GM18507 (cell line): ENCODE measurements around the gene SRP14.
"Not testable (repeated sequence)": the region's sequence is repeated elsewhere in the genome, so short reads cannot be mapped to it uniquely, and the experiment has no call there.

Experiments used
- DNase-seq: peaks from one replicate; pipeline ENCODE4 v3.0.0; 2011; ENCODE audit warnings: low read depth; ENCODE audit not compliant: insufficient read length; ENCODE audit errors: extremely low spot score
- FAIRE-seq: peaks from 2 replicates; lab custom pipeline; 2011; peaks lifted over from hg19 to GRCh38; lab: Jason Lieb, UNC

Gene SRP14

GRCh38 chr15:39998511-39999077 lies 40.4 kb downstream of the SRP14 start:
- FAIRE-seq, result no peak
- DNase-seq, result no peak

DNA sequence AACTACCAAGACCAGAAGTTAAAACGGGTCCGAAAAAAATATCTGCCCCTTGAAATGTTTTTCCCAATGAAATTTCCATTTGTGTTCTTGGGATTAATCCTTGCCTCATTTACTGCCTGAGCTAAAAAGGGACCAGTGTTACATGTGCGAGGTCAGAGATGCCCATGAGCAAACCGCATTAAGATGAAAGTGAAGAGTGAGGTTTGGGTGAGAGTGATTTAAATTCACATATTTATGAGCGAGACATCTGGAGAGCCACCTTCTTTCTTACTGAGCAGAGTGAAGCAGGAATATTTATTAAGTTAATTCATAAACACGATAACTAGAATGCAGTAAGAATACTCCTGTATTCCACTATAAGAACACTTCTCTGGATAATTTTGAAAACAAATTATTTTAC lies 41.3 kb downstream of the SRP14 start:
- FAIRE-seq (no peak), DNase-seq (no peak)

DNA sequence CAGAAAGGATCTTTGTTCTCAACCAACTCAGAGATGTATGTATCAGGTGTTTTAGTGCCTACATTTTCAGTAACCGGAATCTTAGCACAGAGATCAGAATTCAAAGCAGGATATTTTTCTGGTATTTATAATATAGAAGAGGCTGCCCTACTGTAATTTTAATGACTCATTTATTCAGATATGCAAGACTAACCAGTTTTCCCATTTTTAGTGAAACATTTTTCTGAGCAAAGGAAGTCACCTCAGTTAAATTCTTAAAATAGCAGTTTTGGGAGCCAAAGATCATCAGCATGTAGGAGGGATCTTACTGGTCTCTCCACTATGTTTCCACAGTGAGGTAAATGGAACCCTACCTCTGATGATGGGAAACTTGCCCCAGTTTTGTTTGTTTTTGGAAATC lies 42.0 kb downstream of the SRP14 start:
- FAIRE-seq (no peak), DNase-seq (no peak)

DNA sequence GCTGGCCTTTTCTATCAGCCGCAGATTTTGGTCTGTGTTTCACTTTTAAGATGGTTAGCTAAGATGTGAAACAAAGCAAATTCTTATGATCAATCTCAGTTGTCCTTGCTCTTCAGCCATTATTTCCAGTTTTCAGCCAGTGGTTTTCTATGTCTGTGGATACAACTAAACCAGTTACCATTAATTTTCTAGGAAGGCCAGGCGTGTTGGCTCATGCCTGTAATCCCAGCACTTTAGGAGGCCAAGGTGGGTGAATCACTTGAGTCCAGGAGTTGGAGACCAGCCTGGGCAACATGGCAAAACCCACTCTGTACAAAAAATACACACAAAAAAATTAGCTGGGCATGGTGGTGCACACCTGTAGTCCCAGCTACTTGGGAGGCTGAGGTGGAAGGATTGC lies 42.8 kb downstream of the SRP14 start:
- not testable (repeated sequence) for FAIRE-seq, DNase-seq

DNA sequence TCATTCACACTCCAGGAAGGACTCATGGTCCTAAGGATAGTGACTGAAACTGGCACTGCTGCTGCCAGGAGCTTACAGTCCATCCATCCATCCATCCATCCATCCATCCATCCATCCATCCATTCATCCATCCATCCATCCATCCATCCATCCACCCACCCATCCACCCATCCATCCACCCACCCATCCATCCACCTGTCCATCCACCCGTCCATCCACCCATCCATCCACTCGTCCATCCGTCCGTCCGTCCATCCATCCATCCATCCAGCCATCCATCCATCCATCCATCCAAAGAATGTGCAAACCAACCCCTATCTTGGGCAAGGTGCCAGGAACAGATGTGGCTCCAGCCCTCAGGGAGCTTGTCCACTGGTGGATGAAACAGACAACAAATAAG lies 46.0 kb downstream of the SRP14 start:
- not testable (repeated sequence) for DNase-seq, FAIRE-seq

DNA sequence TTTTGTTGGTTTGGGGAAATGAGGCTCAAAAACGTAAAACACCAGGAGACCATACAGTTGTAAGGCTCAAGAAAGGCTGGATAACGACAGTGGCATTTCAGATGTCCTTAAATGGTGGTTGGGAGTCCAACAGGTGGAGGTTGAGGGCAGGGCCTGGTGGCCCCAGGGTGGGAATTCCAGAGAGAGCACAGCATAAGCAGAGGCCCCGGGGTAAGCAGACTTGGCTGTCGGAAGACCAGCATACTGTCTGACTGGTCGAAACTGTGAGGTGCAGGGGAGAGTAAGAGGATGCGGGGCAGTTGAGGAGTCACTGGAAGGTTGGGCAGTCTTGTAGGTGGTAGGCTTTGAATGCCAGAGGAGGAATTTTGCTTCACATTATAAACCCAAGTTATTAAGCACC lies 48.3 kb downstream of the SRP14 start:
- DNase-seq (no peak), FAIRE-seq (no peak)

DNA sequence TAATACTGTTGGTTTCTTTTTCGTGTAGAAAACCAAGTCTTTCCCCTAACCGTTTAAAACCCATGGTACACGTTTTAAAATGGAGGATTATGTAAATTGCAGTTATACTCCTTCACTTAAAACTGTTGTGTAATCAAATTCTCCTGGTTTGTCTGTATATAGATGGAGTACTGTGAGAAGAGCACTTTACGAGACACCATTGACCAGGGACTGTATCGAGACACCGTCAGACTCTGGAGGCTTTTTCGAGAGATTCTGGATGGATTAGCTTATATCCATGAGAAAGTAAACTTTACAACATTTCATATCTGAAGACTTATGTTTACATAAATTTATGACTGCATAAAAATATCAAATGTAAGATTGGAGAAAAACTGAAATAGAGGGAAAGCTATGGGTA lies 51.2 kb downstream of the SRP14 start:
- FAIRE-seq, result no peak
- no peak for DNase-seq
